ENCODE data around the gene OSBPL5.

- no peak for TF ChIP-seq CTCF (IDR thresholded peaks at IDR 0.05)
- no peak for TF ChIP-seq POLR2A (IDR thresholded peaks at IDR 0.05; ENCODE audit: low read depth)
- TF ChIP-seq POLR2AphosphoS5 (IDR thresholded peaks at IDR 0.05) = no peak
- no peak for TF ChIP-seq EP300 (IDR thresholded peaks at IDR 0.05)
Observed at GRCh38 chr11:3108183-3108721, 56.9 kb downstream of the OSBPL5 start.
